Esophagus squamous epithelium (tissue), 4 donors: ENCODE data around the gene SMARCAL1.

Experiments
- POLR2A ChIP-seq, 4 donors: fragments of 450-650 bp; IDR thresholded peaks; one replicate each; pipeline ENCODE4 v1.6.1; 2017; ENCODE audit warnings: antibody characterized with exemption in 4 of 4, mild to moderate bottlenecking in 4 of 4, moderate library complexity in 3 of 4
- TF ChIP-seq, protein P1 (sequence below), 6 experiments: fragments of 450-650 bp in 4 of 6; fragments of 200-600 bp in 2 of 6; sonication (generic) in 2 of 6; IDR thresholded peaks; one replicate each; pipeline ENCODE4 v1.5.1; 2016 to 2019; ENCODE audit warnings: antibody characterized with exemption in 6 of 6, mild to moderate bottlenecking in 4 of 6, moderate library complexity in 4 of 6

DNA sequence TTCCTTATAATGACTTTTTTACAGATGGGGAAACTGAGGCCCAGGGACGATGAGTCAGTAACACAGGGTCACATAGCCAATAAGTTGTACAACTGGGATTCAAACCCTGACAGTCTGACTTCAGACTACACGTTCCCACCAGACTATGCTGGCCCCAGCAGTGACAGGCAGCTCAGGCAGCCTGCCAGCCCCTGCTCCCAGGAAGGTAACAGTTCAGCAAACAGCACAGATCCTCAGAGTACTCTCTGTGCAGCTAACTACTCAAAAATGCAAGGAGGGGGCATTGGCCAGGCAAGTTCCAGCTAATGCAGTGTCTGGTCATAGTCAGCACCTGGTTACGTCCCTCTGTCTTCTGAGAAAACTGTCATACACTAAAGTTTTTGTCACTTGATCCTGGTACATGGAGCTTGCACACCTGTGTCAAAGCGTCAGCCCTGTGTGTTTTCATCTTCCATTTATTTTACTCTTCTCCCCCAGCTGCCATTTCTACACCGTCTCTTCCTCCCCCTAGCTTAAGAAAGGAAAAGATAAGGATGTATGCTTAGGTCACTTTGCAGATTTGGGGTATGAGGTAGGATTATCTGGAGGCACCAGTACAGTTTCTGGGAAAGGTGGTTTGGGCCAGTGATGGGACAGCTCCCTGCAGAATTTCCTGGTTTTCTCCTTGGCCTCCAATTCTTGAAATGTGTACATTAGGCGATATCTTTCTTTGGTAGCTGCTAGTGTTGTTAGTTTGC lies 4.5 kb downstream of the SMARCAL1 start:
- TF ChIP-seq, protein P1, sequence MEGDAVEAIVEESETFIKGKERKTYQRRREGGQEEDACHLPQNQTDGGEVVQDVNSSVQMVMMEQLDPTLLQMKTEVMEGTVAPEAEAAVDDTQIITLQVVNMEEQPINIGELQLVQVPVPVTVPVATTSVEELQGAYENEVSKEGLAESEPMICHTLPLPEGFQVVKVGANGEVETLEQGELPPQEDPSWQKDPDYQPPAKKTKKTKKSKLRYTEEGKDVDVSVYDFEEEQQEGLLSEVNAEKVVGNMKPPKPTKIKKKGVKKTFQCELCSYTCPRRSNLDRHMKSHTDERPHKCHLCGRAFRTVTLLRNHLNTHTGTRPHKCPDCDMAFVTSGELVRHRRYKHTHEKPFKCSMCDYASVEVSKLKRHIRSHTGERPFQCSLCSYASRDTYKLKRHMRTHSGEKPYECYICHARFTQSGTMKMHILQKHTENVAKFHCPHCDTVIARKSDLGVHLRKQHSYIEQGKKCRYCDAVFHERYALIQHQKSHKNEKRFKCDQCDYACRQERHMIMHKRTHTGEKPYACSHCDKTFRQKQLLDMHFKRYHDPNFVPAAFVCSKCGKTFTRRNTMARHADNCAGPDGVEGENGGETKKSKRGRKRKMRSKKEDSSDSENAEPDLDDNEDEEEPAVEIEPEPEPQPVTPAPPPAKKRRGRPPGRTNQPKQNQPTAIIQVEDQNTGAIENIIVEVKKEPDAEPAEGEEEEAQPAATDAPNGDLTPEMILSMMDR (IDR thresholded peaks at IDR 0.05), result no peak
- no peak for TF ChIP-seq POLR2A (IDR thresholded peaks at IDR 0.05)
